NOMO-1 (cell line): ENCODE measurements around the gene RYR1.
"Not testable (repeated sequence)": the region's sequence is repeated elsewhere in the genome, so short reads cannot be mapped to it uniquely, and the experiment has no call there.

Source experiments
- DNase-seq, 2 experiments: peaks; one replicate each; lab custom pipeline; 2025; ENCODE audit not compliant: unreplicated experiment in 2 of 2; lab: John Stamatoyannopoulos, UW

Gene RYR1

GRCh38 chr19:38488096-38488495 is 54.6 kb downstream of the RYR1 start:
- no peak for DNase-seq

- no peak for DNase-seq
Measured at GRCh38 chr19:38488776-38489481, 55.4 kb downstream of the RYR1 start.

GRCh38 chr19:38490861-38491260 is 57.4 kb downstream of the RYR1 start:
- DNase-seq = no peak

- peak in 1 of 2 experiments; percentile 23 for DNase-seq
Measured at GRCh38 chr19:38492181-38492813, 58.8 kb downstream of the RYR1 start.

- no peak for DNase-seq
Measured at GRCh38 chr19:38494379-38494778, 60.9 kb downstream of the RYR1 start.

- not testable (repeated sequence) for DNase-seq
Measured at GRCh38 chr19:38495375-38495774, 61.9 kb downstream of the RYR1 start.

GRCh38 chr19:38496116-38496515 is 62.6 kb downstream of the RYR1 start:
- no peak for DNase-seq

GRCh38 chr19:38496603-38497487 is 63.4 kb downstream of the RYR1 start:
- DNase-seq = no peak

GRCh38 chr19:38497907-38498306 is 64.4 kb downstream of the RYR1 start:
- no peak for DNase-seq

GRCh38 chr19:38499532-38499931 is 66.0 kb downstream of the RYR1 start:
- DNase-seq = no peak

GRCh38 chr19:38500450-38500849 is 67.0 kb downstream of the RYR1 start:
- DNase-seq = no peak

- DNase-seq = no peak
Measured at GRCh38 chr19:38502410-38503076, 69.1 kb downstream of the RYR1 start.

GRCh38 chr19:38503077-38503410 is 69.6 kb downstream of the RYR1 start:
- DNase-seq = no peak

- DNase-seq = no peak
Measured at GRCh38 chr19:38505958-38506357, 72.5 kb downstream of the RYR1 start.

- no peak for DNase-seq
Measured at GRCh38 chr19:38506375-38506722, 72.9 kb downstream of the RYR1 start.

GRCh38 chr19:38506723-38507550 is 73.4 kb downstream of the RYR1 start:
- peak; percentile 84 to 95 for DNase-seq

- no peak for DNase-seq
Measured at GRCh38 chr19:38507551-38508127, 74.1 kb downstream of the RYR1 start.

GRCh38 chr19:38508507-38508906 is 75.0 kb downstream of the RYR1 start:
- no peak for DNase-seq

GRCh38 chr19:38509027-38509426 is 75.5 kb downstream of the RYR1 start:
- no peak for DNase-seq
